ENCODE measurements around the gene FIGLA. TPM values are rescaled to one million over a fixed set of nuclear protein-coding genes. Genes with fewer than 3 reads are reported as not detected.

Gene FIGLA
- total RNA-seq, 2 donors from 2014 or later: not detected

DNA sequence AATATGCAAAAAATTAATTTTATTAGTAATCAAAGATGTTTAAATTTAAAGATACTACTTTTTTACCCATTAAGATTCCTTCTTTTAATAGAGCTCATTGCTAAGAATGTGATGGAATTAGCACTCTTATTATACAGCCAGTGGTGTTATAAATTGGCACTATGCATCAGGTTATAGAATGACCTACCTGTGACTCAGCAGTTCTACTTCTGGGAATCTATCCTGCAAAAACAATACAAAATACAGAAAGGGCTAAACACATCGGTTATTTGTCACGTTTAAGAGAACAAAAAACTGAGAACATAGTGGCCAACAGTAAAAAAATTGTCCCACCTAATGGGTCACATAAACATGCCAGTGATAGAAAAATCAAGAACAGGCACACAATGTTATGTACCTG lies 13.0 kb downstream of the FIGLA start:
- Histone ChIP-seq H3K27ac (no peak overlapping the region), H3K36me3 (no peaks in the 10 kb centered on the region), H3K9me3 (no peaks in the 10 kb centered on the region), H3K4me3 (no peak overlapping the region), H3K27me3 (no peaks in the 10 kb centered on the region), H3K4me1 (no peaks in the 10 kb centered on the region)
- no peak for DNase-seq (ENCODE audit: low spot score)
- no peak for TF ChIP-seq CTCF (IDR thresholded peaks at IDR 0.05)

DNA sequence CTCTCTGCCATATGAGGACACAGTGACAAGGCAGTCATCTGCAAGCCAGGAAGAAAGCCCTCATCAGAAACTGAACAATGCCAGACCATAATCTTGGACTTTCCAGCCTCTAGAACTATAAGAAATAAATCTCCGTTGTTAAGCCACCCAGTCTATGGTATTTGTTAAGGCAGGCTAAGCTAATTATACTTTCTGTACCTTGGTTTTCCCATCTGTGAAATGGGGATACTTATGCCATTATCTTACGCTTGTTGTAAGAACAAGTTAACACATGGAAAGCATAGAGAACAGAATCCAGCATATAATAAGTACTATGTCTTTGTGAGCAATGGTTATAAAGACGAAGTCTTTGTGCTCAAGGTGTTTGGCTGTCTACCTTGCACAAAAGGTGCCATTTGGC lies 14.2 kb downstream of the FIGLA start:
- no peaks in the 10 kb centered on the region for H3K36me3 ChIP-seq
- no peaks in the 10 kb centered on the region for H3K4me1 ChIP-seq
- no peaks in the 10 kb centered on the region for H3K9me3 ChIP-seq
- no peak for TF ChIP-seq CTCF (IDR thresholded peaks at IDR 0.05)
- no peaks in the 10 kb centered on the region for H3K27me3 ChIP-seq
- H3K27ac ChIP-seq: no peak overlapping the region
- DNase-seq (ENCODE audit: low spot score): no peak
- H3K4me3 ChIP-seq: no peak overlapping the region

GRCh38 chr2:70775141-70775540 lies 15.3 kb downstream of the FIGLA start:
- Histone ChIP-seq H3K4me3 (no peak overlapping the region), H3K4me1 (no peaks in the 10 kb centered on the region), H3K36me3 (no peaks in the 10 kb centered on the region), H3K9me3 (no peaks in the 10 kb centered on the region), H3K27ac (no peak overlapping the region), H3K27me3 (no peaks in the 10 kb centered on the region)
- DNase-seq (ENCODE audit: low spot score): no peak
- TF ChIP-seq CTCF (IDR thresholded peaks at IDR 0.05): no peak

DNA sequence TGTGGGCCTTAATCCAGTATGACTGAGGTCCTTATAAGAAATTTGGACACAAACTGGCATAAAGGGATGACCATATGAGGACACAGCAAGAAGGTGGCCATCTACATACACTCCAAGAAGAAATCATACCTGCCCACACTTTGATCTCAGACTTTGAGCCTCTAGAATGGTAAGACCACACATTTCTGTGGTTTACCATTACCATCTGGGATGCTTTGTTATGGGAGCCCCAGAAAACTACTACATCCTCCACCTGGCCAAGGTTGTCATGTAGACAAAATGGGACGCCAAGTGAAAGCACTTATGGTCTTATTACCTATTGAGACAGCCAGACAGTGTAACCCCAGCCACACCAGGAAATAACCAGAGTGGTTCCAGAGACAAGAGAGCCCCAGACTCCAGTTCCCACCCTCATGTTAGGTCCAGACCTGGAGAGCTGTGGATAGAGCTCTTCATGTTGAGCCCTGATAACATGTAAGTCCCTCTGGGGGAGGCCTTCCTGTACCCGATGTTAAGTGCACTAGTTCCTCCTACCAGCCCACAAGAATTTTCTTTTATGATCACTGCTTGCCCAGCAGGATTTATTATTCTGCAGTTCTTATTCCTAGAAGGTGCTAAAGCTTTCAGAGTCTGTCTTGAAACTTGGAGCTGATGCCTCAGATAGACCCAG lies 17.8 kb downstream of the FIGLA start:
- Histone ChIP-seq H3K27me3 (peaks cover 0 to 3% of the 10 kb centered on the region in 2 donors), H3K9me3 (no peaks in the 10 kb centered on the region), H3K4me3 (no peak overlapping the region), H3K4me1 (peaks cover 0 to 4% of the 10 kb centered on the region in 2 donors), H3K27ac (no peak overlapping the region), H3K36me3 (no peaks in the 10 kb centered on the region)
- no peak for DNase-seq (ENCODE audit: low spot score)
- no peak for TF ChIP-seq CTCF (IDR thresholded peaks at IDR 0.05)

DNA sequence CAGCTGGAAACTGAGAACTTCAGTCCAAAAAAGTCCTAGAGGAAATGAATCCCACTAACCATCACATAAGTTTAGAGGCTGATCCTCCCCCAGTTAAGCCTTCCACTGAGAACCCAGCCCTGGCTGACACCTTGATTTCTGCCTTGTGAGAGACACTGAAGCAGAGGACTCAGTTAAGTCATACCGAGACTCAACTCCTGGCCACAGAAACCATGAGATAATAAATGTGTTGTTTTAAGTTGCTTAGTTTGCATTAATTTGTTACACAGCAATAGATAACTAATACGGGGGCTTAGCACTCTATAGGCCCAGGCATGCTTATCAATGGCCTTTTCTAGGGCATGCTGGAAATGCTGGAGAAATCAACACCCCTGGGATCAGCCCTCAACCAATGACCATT lies 19.0 kb downstream of the FIGLA start:
- DNase-seq (ENCODE audit: low spot score): no peak
- Histone ChIP-seq H3K27me3 (peaks cover 3 to 11% of the 10 kb centered on the region in 2 donors), H3K4me3 (no peak overlapping the region), H3K4me1 (peaks cover 0 to 13% of the 10 kb centered on the region in 2 donors), H3K27ac (no peak overlapping the region), H3K36me3 (no peaks in the 10 kb centered on the region), H3K9me3 (no peaks in the 10 kb centered on the region)
- TF ChIP-seq CTCF (IDR thresholded peaks at IDR 0.05): no peak

GRCh38 chr2:70769450-70769849 lies 21.0 kb downstream of the FIGLA start:
- TF ChIP-seq CTCF (IDR thresholded peaks at IDR 0.05): no peak
- peaks cover 3 to 11% of the 10 kb centered on the region in 2 donors for H3K27me3 ChIP-seq

More at GRCh38 chr2:70769450-70769849, 21.0 kb downstream of the FIGLA start:
- no peaks in the 10 kb centered on the region for H3K36me3 ChIP-seq
- no peak for DNase-seq (ENCODE audit: low spot score)
- peaks cover 0 to 13% of the 10 kb centered on the region in 2 donors for H3K4me1 ChIP-seq
- no peak overlapping the region for H3K4me3 ChIP-seq
- H3K9me3 ChIP-seq: no peaks in the 10 kb centered on the region
- H3K27ac ChIP-seq: no peak overlapping the region
